ENCODE data around the gene SLIT3.
"Not testable (repeated sequence)": the region's sequence is repeated elsewhere in the genome, so short reads cannot be mapped to it uniquely, and the experiment has no call there.

Gene SLIT3

GRCh38 chr5:168637281-168637680, 663.7 kb downstream of the SLIT3 start:
- in situ Hi-C loops (cut with MboI; ENCODE audit: low sequenced_read_pairs): no loop called here

GRCh38 chr5:168630958-168631357, 670.0 kb downstream of the SLIT3 start:
- in situ Hi-C loops (cut with MboI; ENCODE audit: low sequenced_read_pairs): not testable (repeated sequence)

DNA sequence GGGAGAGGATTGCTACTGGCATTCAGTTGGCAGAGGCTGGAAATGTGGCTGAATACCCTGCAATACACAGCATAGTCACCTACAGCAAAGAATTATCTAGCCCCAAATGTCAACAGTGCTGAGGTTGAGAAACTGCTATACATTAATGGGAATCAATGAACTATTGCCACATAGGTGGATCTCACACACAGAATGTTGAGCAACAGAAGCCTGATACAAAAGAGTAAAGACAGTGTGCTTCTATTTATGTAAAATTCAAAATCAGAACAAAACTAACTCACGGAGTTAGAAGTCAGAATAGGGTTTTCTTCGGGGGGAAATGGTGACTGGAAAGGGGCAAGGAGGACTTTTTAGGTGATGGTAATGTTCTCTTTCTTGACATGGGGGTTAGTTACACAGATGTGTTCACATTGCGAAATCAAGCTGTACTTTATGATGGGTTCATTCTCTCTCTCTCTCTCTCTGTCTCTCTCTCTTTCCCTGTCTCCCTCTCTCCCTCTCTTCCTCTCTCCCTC, 676.0 kb downstream of the SLIT3 start:
- in situ Hi-C loops (cut with MboI; ENCODE audit: low sequenced_read_pairs): no loop called here

- in situ Hi-C loops (cut with MboI; ENCODE audit: low sequenced_read_pairs): no loop called here
Observed at GRCh38 chr5:168620807-168621206, 680.1 kb downstream of the SLIT3 start.

DNA sequence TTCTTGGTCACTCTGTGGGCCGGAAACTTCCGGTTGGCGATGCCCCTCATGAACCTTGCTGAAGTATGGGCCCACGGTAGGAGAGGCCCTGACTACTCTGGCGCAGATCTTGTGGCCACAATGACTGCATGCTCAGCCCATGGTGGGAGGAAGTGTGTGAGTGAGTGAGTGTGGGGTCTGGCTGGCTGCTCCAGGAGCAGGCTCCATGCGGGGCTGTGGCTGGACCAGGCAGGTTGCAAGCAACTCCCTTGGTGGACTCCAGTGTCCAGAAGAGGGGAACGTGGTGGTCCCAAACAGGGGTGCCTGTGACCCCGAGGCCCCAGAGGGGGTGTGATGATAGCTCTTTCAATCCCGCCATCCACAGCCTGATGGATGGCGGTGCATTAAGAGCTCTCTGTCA, 686.3 kb downstream of the SLIT3 start:
- in situ Hi-C loops (cut with MboI; ENCODE audit: low sequenced_read_pairs): no loop called here

- in situ Hi-C loops (cut with MboI; ENCODE audit: low sequenced_read_pairs): no loop called here
Observed at GRCh38 chr5:168613996-168614395, 686.9 kb downstream of the SLIT3 start.

DNA sequence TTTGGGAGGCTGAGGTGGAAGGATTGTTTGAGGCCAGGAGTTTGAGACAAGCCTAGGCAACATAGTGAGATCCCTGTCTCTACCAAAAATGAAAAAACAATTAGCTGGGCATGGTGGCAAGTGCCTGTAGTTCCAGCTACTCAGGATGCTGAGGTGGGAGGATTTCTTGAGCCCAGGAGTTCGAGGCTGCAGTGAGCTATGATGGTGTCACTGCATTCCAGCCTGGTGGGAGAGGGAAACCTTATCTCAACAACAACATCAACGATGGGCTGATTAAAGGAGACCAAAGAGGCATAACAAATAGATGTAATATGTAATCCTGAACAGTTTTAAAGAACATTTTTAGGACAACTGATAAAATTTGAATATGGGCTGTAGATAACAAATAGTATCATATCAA, 687.5 kb downstream of the SLIT3 start:
- in situ Hi-C loops (cut with MboI; ENCODE audit: low sequenced_read_pairs): no loop called here

DNA sequence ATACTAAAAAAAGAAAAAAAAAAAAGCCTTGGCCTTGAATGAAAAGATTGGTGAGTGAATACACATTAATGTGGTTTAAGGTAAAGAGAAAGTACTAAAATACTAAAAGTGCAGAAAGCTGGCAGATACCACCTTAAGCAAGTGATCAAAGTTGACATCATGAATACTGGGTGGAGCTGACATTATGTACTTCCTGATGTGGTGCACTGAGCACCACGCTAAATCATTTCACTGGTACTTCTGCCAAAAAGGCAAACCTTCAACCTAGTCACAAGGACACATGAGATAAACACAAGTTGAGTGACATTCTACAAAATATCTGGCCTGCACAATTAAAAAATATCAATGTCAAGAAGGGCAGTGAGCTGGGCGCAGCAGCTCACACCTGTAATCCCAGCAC, 687.9 kb downstream of the SLIT3 start:
- in situ Hi-C loops (cut with MboI; ENCODE audit: low sequenced_read_pairs): no loop called here

DNA sequence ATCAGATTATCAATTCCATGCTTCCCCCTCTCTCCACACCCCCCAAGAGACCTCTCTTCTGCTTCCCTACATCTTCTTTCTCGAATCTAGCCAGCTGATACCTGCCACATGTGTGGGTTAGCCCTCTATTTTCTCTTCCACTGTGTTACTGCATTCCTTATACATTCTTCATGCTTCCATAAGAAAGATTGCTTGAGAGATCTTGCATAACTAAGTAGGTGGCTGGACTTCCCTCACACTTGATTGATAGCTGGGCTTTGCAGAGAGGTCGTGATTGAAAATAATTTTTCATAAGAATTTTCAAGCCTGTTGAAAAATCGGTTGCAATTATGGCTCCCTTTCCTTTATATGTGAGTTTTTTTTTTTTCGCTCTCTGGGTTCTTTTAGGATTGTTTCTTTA, 688.8 kb downstream of the SLIT3 start:
- in situ Hi-C loops (cut with MboI; ENCODE audit: low sequenced_read_pairs): no loop called here

Measured in HL-60/S4 treated with retinoic acid at 250 ng/mL for 4 days and 3 days (cell line).